K562 (cell line): ENCODE data around the gene PCP4L1. TPM values are rescaled to one million over a fixed set of nuclear protein-coding genes. Genes with fewer than 3 reads are reported as not detected.

Experiments
- CHD1 ChIP-seq: fragments of 200-600 bp; sonication (generic); IDR thresholded peaks from one replicate; pipeline ENCODE4 v1.6.1; 2012; ENCODE audit warnings: mild to moderate bottlenecking, moderate library complexity, low read length, inconsistent platforms
- E2F4 ChIP-seq: sonication (generic); formaldehyde crosslinking; IDR thresholded peaks from 2 replicates; pipeline ENCODE4 v1.8.0; 2022; ENCODE audit warnings: mild to moderate bottlenecking, low read depth, missing genetic modification reagents
- FOXO4 ChIP-seq: fragments of 450-650 bp; formaldehyde crosslinking; IDR thresholded peaks from 2 replicates; pipeline ENCODE4 v1.4.0; 2020; ENCODE audit warnings: mild to moderate bottlenecking, moderate library complexity
- FUS ChIP-seq: fragments of 200-400 bp; formaldehyde crosslinking; optimal IDR thresholded peaks from 2 replicates; pipeline ENCODE3; 2017; ENCODE audit warnings: low read depth, low read length
- GATAD2B ChIP-seq: fragments of 450-650 bp; IDR thresholded peaks from 2 replicates; pipeline ENCODE4 v1.6.1; 2017; ENCODE audit warnings: mild to moderate bottlenecking, borderline replicate concordance
- HNRNPLL ChIP-seq: fragments of 200-400 bp; formaldehyde crosslinking; IDR thresholded peaks from 2 replicates; pipeline ENCODE4 v1.6.1; 2017; ENCODE audit warnings: low read length, low read depth, mild to moderate bottlenecking; ENCODE audit not compliant: poor library complexity, severe bottlenecking
- KDM5B ChIP-seq: fragments of 200-600 bp; sonication (generic); IDR thresholded peaks from 2 replicates; pipeline ENCODE4 v1.6.1; 2012; ENCODE audit warnings: low read depth, mild to moderate bottlenecking, moderate library complexity, low read length, control low read depth, inconsistent platforms; ENCODE audit not compliant: insufficient replicate concordance
- REST ChIP-seq, 2 experiments: fragments of 450-650 bp; formaldehyde crosslinking in 1 of 2; IDR thresholded peaks; 2 replicates each; pipeline versions ENCODE4 v1.4.0 to v1.6.1; 2014 to 2020; ENCODE audit warnings: mild to moderate bottlenecking in 2 of 2, borderline replicate concordance in 1 of 2, low read depth in 1 of 2
- SIRT6 ChIP-seq: IDR thresholded peaks from one replicate; pipeline ENCODE4 v1.6.1; 2012; ENCODE audit warnings: low read depth, mild to moderate bottlenecking, control low read depth, inconsistent platforms, low read length, moderate library complexity
- SREBF2 ChIP-seq: sonication (generic); formaldehyde crosslinking; IDR thresholded peaks from 2 replicates; pipeline ENCODE4 v1.4.0; 2020; ENCODE audit warnings: mild to moderate bottlenecking, missing genetic modification reagents
- TRIM28 ChIP-seq: fragments of 450-650 bp; IDR thresholded peaks from 2 replicates; pipeline ENCODE4 v1.6.1; 2017
- ZBTB5 ChIP-seq: fragments of 450-650 bp; IDR thresholded peaks from 2 replicates; pipeline ENCODE4 v1.6.1; 2017; ENCODE audit warnings: antibody characterized with exemption
- ZC3H11A ChIP-seq: IDR thresholded peaks from 2 replicates; pipeline ENCODE4 v1.6.1; 2012; ENCODE audit warnings: low read depth, low read length, improper control_type of control experiment
- ZFX ChIP-seq: sonication (generic); formaldehyde crosslinking; IDR thresholded peaks from 2 replicates; pipeline ENCODE4 v1.8.0; 2022; ENCODE audit warnings: mild to moderate bottlenecking, missing genetic modification reagents, moderate library complexity
- ZNF140 ChIP-seq: fragments of 250-450 bp; sonication (Bioruptor Pico); IDR thresholded peaks from 2 replicates; pipeline ENCODE4 v1.8.0; 2021; ENCODE audit warnings: moderate library complexity, mild to moderate bottlenecking, inconsistent platforms
- ZNF316 ChIP-seq: fragments of 450-650 bp; IDR thresholded peaks from 2 replicates; pipeline ENCODE4 v1.6.1; 2016
- polyA plus RNA-seq, 8 experiments: library from polyadenylated mRNA; depleted of rRNA in 4 of 8; stranded (reverse) in 5 of 8; unstranded in 3 of 8; fragments of >200 nt; fragmentation: Nextera tagmentation in 2 of 8; fragmentation: Illumina TruSeq in 1 of 8; extraction: Ambion mirVana in 2 of 8; extraction: Trizol in 1 of 8; gene quantifications; 2 replicates each; pipeline versions ENCODE4 v1.2.1 to v1.2.3, GENCODE V29; 2011 to 2014; ENCODE audit warnings: inconsistent platforms in 1 of 8, missing spikeins in 1 of 8
- total RNA-seq, 7 experiments: library from RNA; depleted of rRNA in 6 of 7; stranded (reverse); fragments of >200 nt in 6 of 7; fragmentation: Illumina TruSeq in 2 of 7; extraction: Trizol in 2 of 7; gene quantifications; 2 replicates each; pipeline versions ENCODE4 v1.2.1 to v1.2.3, GENCODE V29; 2011 to 2021; ENCODE audit warnings: low replicate concordance in 1 of 7

PCP4L1 gene
- total and polyA plus RNA-seq, 9 of the 15 experiments (the other 6 are each of a cell fraction or from before 2014, with no cell fraction given): not detected

- TF ChIP-seq REST (IDR thresholded peaks at IDR 0.05; ENCODE audit: borderline replicate concordance): no peak
- no peak for TF ChIP-seq REST (CRISPR knock-in tag; IDR thresholded peaks at IDR 0.05; ENCODE audit: low read depth)
- TF ChIP-seq ZNF316: peak; percentile 89
- no peak for TF ChIP-seq ZNF140 (CRISPR knock-in tag)
- no peak for TF ChIP-seq SIRT6
- TF ChIP-seq HNRNPLL: no peak
- no peak for TF ChIP-seq TRIM28
- no peak for TF ChIP-seq FUS
- no peak for TF ChIP-seq KDM5B
- 0 out of 2 replicates have a peak, but pooled peaks have one; percentile 20 for TF ChIP-seq FOXO4 (CRISPR knock-in tag)
- TF ChIP-seq CHD1: no peak
- no peak for TF ChIP-seq ZFX (CRISPR knock-in tag)
- no peak for TF ChIP-seq SREBF2 (CRISPR knock-in tag)
- no peak for TF ChIP-seq ZBTB5
- no peak for TF ChIP-seq E2F4 (CRISPR knock-in tag)
- no peak for TF ChIP-seq ZC3H11A
- no peak for TF ChIP-seq GATAD2B
Observed at GRCh38 chr1:161307230-161307768, 48.8 kb downstream of the PCP4L1 start (continued).
